ENCODE results near the gene KRTAP3-3.

Gene KRTAP3-3

GRCh38 chr17:40978575-40979151, 15.3 kb downstream of the KRTAP3-3 start:
- H3K36me3 ChIP-seq (ENCODE audit: control insufficient read depth, low read depth, low read length): no peaks in the 10 kb centered on the region

GRCh38 chr17:40975516-40975915, 18.4 kb downstream of the KRTAP3-3 start:
- H3K27ac ChIP-seq (ENCODE audit: low read length): no peak overlapping the region
- H3K9me3 ChIP-seq (ENCODE audit: control insufficient read depth, low read depth, low read length): no peaks in the 10 kb centered on the region
- no peaks in the 10 kb centered on the region for H3K36me3 ChIP-seq (ENCODE audit: control insufficient read depth, low read depth, low read length)
- H3K27me3 ChIP-seq (ENCODE audit: control insufficient read depth, insufficient read depth, low read length): no peaks in the 10 kb centered on the region
- H3K4me1 ChIP-seq (ENCODE audit: control insufficient read depth, low read depth, low read length): peaks cover 6% of the 10 kb centered on the region
- no peak overlapping the region for H3K9ac ChIP-seq (ENCODE audit: low read length)
- H3K4me3 ChIP-seq (ENCODE audit: low read length): no peak overlapping the region

More at GRCh38 chr17:40978575-40979151, 15.3 kb downstream of the KRTAP3-3 start:
- no peaks in the 10 kb centered on the region for H3K27me3 ChIP-seq (ENCODE audit: control insufficient read depth, insufficient read depth, low read length)
- no peak overlapping the region for H3K9ac ChIP-seq (ENCODE audit: low read length)
- no peak overlapping the region for H3K27ac ChIP-seq (ENCODE audit: low read length)
- H3K9me3 ChIP-seq (ENCODE audit: control insufficient read depth, low read depth, low read length): no peaks in the 10 kb centered on the region
- H3K4me3 ChIP-seq (ENCODE audit: low read length): no peak overlapping the region
- H3K4me1 ChIP-seq (ENCODE audit: control insufficient read depth, low read depth, low read length): peaks cover 10% of the 10 kb centered on the region

DNA sequence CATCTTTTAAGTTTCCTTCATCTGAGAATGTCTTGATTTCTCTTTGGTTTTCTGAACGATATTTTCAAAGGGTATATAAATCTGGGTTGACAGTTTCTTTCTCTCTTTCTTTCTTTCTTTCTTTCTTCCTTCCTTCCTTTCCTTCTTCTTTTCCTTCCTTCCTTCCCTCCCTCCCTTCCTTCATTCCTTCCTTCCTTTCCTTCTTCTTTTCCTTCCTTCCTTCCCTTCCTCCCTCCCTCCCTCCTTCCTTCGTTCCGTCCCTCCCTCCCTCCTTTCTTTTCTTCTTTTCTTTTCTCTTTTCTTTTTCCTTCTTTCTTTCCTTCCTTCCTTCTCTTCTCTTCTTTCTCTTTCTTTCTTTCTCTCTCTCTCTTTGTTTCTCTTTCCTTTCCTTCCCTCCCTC, 19.6 kb downstream of the KRTAP3-3 start:
- Histone ChIP-seq H3K9me3 (ENCODE audit: control insufficient read depth, low read depth, low read length) (no peaks in the 10 kb centered on the region), H3K4me3 (ENCODE audit: low read length) (no peak overlapping the region), H3K27me3 (ENCODE audit: control insufficient read depth, insufficient read depth, low read length) (no peaks in the 10 kb centered on the region), H3K27ac (ENCODE audit: low read length) (no peak overlapping the region), H3K9ac (ENCODE audit: low read length) (no peak overlapping the region), H3K36me3 (ENCODE audit: control insufficient read depth, low read depth, low read length) (no peaks in the 10 kb centered on the region), H3K4me1 (ENCODE audit: control insufficient read depth, low read depth, low read length) (no peaks in the 10 kb centered on the region)

- Histone ChIP-seq H3K4me3 (ENCODE audit: low read length) (no peak overlapping the region), H3K36me3 (ENCODE audit: control insufficient read depth, low read depth, low read length) (no peaks in the 10 kb centered on the region), H3K27me3 (ENCODE audit: control insufficient read depth, insufficient read depth, low read length) (no peaks in the 10 kb centered on the region), H3K9me3 (ENCODE audit: control insufficient read depth, low read depth, low read length) (no peaks in the 10 kb centered on the region), H3K27ac (ENCODE audit: low read length) (no peak overlapping the region), H3K4me1 (ENCODE audit: control insufficient read depth, low read depth, low read length) (no peaks in the 10 kb centered on the region), H3K9ac (ENCODE audit: low read length) (no peak overlapping the region)
These were observed 26.4 kb downstream of the KRTAP3-3 start for GRCh38 chr17:40967582-40967981.

GRCh38 chr17:40966848-40967247, 27.1 kb downstream of the KRTAP3-3 start, which contains the start of gene KRT39:
TSS of gene KRT39 (minus strand) at chr17:40966948. CDS start at chr17:40966856, 92 bp downstream.
- H3K27me3 ChIP-seq (ENCODE audit: control insufficient read depth, insufficient read depth, low read length): no peaks in the 10 kb centered on the region

GRCh38 chr17:40963838-40964237, 30.1 kb downstream of the KRTAP3-3 start:
- no peak overlapping the region for H3K4me3 ChIP-seq (ENCODE audit: low read length)
- H3K9ac ChIP-seq (ENCODE audit: low read length): no peak overlapping the region
- no peaks in the 10 kb centered on the region for H3K9me3 ChIP-seq (ENCODE audit: control insufficient read depth, low read depth, low read length)
- H3K36me3 ChIP-seq (ENCODE audit: control insufficient read depth, low read depth, low read length): no peaks in the 10 kb centered on the region
- H3K27ac ChIP-seq (ENCODE audit: low read length): no peak overlapping the region
- H3K4me1 ChIP-seq (ENCODE audit: control insufficient read depth, low read depth, low read length): no peaks in the 10 kb centered on the region
- no peaks in the 10 kb centered on the region for H3K27me3 ChIP-seq (ENCODE audit: control insufficient read depth, insufficient read depth, low read length)

More at GRCh38 chr17:40966848-40967247, 27.1 kb downstream of the KRTAP3-3 start, which contains the start of gene KRT39:
- H3K9me3 ChIP-seq (ENCODE audit: control insufficient read depth, low read depth, low read length): no peaks in the 10 kb centered on the region
- no peak within 1 kb of the TSS for H3K4me3 ChIP-seq (ENCODE audit: low read length)
- H3K36me3 ChIP-seq (ENCODE audit: control insufficient read depth, low read depth, low read length): no peaks in the 10 kb centered on the region
- no peak within 1 kb of the TSS for H3K9ac ChIP-seq (ENCODE audit: low read length)
- no peak within 1 kb of the TSS for H3K27ac ChIP-seq (ENCODE audit: low read length)
- no peaks in the 10 kb centered on the region for H3K4me1 ChIP-seq (ENCODE audit: control insufficient read depth, low read depth, low read length)

DNA sequence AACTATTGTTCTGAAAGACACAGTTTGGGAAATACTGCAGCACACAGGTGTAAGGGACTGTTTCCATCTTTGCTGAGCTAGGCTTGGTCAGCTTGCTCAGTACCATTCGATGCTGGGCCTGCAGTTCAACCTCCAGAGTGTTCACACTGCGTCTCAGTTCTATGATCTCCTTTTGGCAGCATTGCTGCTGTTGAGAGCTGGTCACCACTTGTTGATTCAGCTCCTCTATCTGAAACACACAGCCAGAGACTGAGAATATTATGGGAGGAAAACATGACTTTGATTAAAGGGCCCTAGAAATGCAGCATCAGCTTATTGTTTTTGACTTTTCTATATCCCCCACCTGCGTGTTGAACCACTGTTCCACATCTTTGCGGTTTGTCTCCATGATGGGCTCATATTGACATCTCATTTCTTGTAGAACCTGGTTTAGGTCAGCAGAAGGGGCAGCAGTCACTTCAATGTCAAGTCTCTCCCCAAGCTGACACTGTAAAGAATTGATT, 31.9 kb downstream of the KRTAP3-3 start:
- Histone ChIP-seq H3K9me3 (ENCODE audit: control insufficient read depth, low read depth, low read length) (no peaks in the 10 kb centered on the region), H3K27me3 (ENCODE audit: control insufficient read depth, insufficient read depth, low read length) (no peaks in the 10 kb centered on the region), H3K36me3 (ENCODE audit: control insufficient read depth, low read depth, low read length) (no peaks in the 10 kb centered on the region), H3K4me3 (ENCODE audit: low read length) (no peak overlapping the region), H3K27ac (ENCODE audit: low read length) (no peak overlapping the region), H3K4me1 (ENCODE audit: control insufficient read depth, low read depth, low read length) (peaks cover 13% of the 10 kb centered on the region), H3K9ac (ENCODE audit: low read length) (no peak overlapping the region)

- H3K27ac ChIP-seq (ENCODE audit: low read length): no peak overlapping the region
- H3K4me3 ChIP-seq (ENCODE audit: low read length): no peak overlapping the region
- no peak overlapping the region for H3K9ac ChIP-seq (ENCODE audit: low read length)
- no peaks in the 10 kb centered on the region for H3K36me3 ChIP-seq (ENCODE audit: control insufficient read depth, low read depth, low read length)
- H3K27me3 ChIP-seq (ENCODE audit: control insufficient read depth, insufficient read depth, low read length): no peaks in the 10 kb centered on the region
- H3K9me3 ChIP-seq (ENCODE audit: control insufficient read depth, low read depth, low read length): no peaks in the 10 kb centered on the region
- peaks cover 13% of the 10 kb centered on the region for H3K4me1 ChIP-seq (ENCODE audit: control insufficient read depth, low read depth, low read length)
These were observed 32.4 kb downstream of the KRTAP3-3 start for GRCh38 chr17:40961591-40961990.

DNA sequence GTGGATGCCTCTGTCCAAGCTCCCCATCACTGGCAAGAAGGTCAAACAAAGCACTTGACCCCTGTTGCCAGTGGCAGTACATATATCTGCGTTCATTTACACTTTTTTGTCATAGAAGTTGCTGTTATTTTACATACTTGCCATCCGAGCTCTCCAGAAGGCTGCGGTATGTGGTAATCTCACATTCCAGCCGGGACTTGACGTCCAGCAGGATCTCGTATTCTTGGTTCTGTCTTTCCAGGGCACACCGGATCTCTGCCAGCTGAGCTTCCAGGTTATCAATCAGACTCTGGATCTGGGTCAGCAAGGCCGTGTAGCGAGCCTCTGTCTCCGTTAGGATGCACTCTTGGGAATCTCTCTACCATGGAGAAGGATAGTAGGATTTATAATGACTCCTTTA, 33.8 kb downstream of the KRTAP3-3 start:
- Histone ChIP-seq H3K27me3 (ENCODE audit: control insufficient read depth, insufficient read depth, low read length) (no peaks in the 10 kb centered on the region), H3K9me3 (ENCODE audit: control insufficient read depth, low read depth, low read length) (no peaks in the 10 kb centered on the region), H3K4me1 (ENCODE audit: control insufficient read depth, low read depth, low read length) (peaks cover 13% of the 10 kb centered on the region), H3K4me3 (ENCODE audit: low read length) (no peak overlapping the region), H3K36me3 (ENCODE audit: control insufficient read depth, low read depth, low read length) (no peaks in the 10 kb centered on the region), H3K9ac (ENCODE audit: low read length) (no peak overlapping the region), H3K27ac (ENCODE audit: low read length) (no peak overlapping the region)

DNA sequence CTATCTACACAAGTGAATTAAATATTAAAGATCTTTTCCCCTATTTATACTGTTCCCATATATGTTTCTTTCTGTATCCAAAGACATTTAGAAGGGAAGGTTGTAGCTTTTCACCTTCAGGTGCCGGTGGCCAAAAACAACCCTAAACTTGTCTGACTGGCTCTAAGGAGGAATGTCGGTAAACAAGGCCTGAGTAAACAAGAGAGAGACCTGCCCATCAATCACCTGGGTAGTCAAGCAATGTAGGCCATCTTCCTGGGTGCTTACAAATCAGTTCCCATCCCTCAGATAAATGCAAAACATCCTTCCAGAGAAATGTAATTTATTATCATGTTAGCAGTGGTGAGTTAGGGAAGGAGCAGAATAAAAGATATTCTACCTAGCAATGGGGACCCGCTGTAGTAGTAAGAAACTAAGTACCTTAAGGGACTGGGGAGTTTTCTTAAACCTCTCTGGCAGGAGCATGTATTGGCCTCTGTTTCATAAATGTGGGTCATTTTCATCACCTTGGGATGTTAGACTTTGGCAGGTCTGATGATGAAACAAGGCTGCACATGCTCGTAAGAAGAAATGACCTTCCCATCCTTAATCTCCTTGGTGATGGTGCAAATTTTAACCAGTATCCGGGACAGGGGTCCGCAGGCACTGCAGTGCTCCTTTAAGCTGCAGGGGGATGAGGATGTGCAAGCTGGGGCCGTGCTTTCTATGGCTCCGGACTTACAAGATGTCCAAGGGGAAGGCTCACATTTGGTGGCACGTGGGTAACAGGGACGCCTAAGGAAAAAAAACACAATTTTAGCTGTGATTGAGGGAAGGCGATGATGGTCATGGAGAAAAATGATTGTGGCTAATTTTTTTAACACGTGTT, 35.6 kb downstream of the KRTAP3-3 start:
- H3K4me3 ChIP-seq (ENCODE audit: low read length): no peak overlapping the region
- no peaks in the 10 kb centered on the region for H3K27me3 ChIP-seq (ENCODE audit: control insufficient read depth, insufficient read depth, low read length)
- H3K4me1 ChIP-seq (ENCODE audit: control insufficient read depth, low read depth, low read length): peaks cover 13% of the 10 kb centered on the region
- H3K9me3 ChIP-seq (ENCODE audit: control insufficient read depth, low read depth, low read length): no peaks in the 10 kb centered on the region
- no peak overlapping the region for H3K27ac ChIP-seq (ENCODE audit: low read length)
- H3K9ac ChIP-seq (ENCODE audit: low read length): no peak overlapping the region
- no peaks in the 10 kb centered on the region for H3K36me3 ChIP-seq (ENCODE audit: control insufficient read depth, low read depth, low read length)

GRCh38 chr17:40956401-40957254, 37.3 kb downstream of the KRTAP3-3 start:
- Histone ChIP-seq H3K36me3 (ENCODE audit: control insufficient read depth, low read depth, low read length) (no peaks in the 10 kb centered on the region), H3K9ac (ENCODE audit: low read length) (no peak overlapping the region), H3K27me3 (ENCODE audit: control insufficient read depth, insufficient read depth, low read length) (no peaks in the 10 kb centered on the region), H3K9me3 (ENCODE audit: control insufficient read depth, low read depth, low read length) (no peaks in the 10 kb centered on the region), H3K4me3 (ENCODE audit: low read length) (no peak overlapping the region), H3K27ac (ENCODE audit: low read length) (no peak overlapping the region), H3K4me1 (ENCODE audit: control insufficient read depth, low read depth, low read length) (peaks cover 13% of the 10 kb centered on the region)
